Trophoblast cell (in vitro differentiated cells and primary cell): ENCODE data around the gene KIF6.
A peak's percentile ranks its signal among the peaks of the same experiment; 100 is the strongest.

ENCODE experiments used
- DNase-seq, 2 donors: peaks; one replicate each; pipeline ENCODE4 v3.0.0-alpha.2; 2016
- H2AFZ ChIP-seq: 2 replicates; pipeline ENCODE4 v1.6.1; 2013; ENCODE audit warnings: low read length, moderate library complexity, mild to moderate bottlenecking; ENCODE audit not compliant: insufficient read depth, poor library complexity
- H2AK5ac ChIP-seq: 2 replicates; pipeline ENCODE4 v1.6.1; 2013; ENCODE audit warnings: mild to moderate bottlenecking, low read length
- H2BK120ac ChIP-seq: 2 replicates; pipeline ENCODE4 v1.6.1; 2013; ENCODE audit warnings: low read length, mild to moderate bottlenecking, moderate library complexity; ENCODE audit not compliant: insufficient read depth, poor library complexity
- H2BK12ac ChIP-seq: 2 replicates; pipeline ENCODE4 v1.6.1; 2013; ENCODE audit warnings: mild to moderate bottlenecking, low read length, moderate library complexity
- H2BK5ac ChIP-seq: 2 replicates; pipeline ENCODE4 v1.6.1; 2013; ENCODE audit warnings: low read length, low read depth, moderate library complexity, mild to moderate bottlenecking; ENCODE audit not compliant: poor library complexity
- H3K14ac ChIP-seq: 2 replicates; pipeline ENCODE4 v1.6.1; 2013; ENCODE audit warnings: mild to moderate bottlenecking, low read length
- H3K18ac ChIP-seq: 2 replicates; pipeline ENCODE4 v1.6.1; 2013; ENCODE audit warnings: mild to moderate bottlenecking, low read length
- H3K23ac ChIP-seq: 2 replicates; pipeline ENCODE4 v1.6.1; 2013; ENCODE audit warnings: low read length
- H3K27ac ChIP-seq: 2 replicates; pipeline ENCODE4 v1.5.1; 2013; ENCODE audit warnings: low read depth, mild to moderate bottlenecking, inconsistent platforms, low read length, moderate library complexity
- H3K27me3 ChIP-seq: 2 replicates; pipeline ENCODE4 v1.6.1; 2013; ENCODE audit warnings: inconsistent platforms, mild to moderate bottlenecking, low read length, moderate library complexity; ENCODE audit not compliant: insufficient read depth
- H3K36me3 ChIP-seq, 2 experiments: 1 replicate in 1 of 2; 2 replicates in 1 of 2; pipeline ENCODE4 v1.6.1; 2013; ENCODE audit warnings: low read length in 2 of 2, mild to moderate bottlenecking in 2 of 2, moderate library complexity in 1 of 2; ENCODE audit not compliant: insufficient read depth in 2 of 2, control insufficient read depth in 1 of 2
- H3K4ac ChIP-seq: 2 replicates; pipeline ENCODE4 v1.6.1; 2013; ENCODE audit warnings: low read depth, mild to moderate bottlenecking, low read length, moderate library complexity
- H3K4me1 ChIP-seq, 2 experiments: 1 replicate in 1 of 2; 2 replicates in 1 of 2; pipeline ENCODE4 v1.6.1; 2013; ENCODE audit warnings: low read length in 2 of 2, mild to moderate bottlenecking in 2 of 2, moderate library complexity in 1 of 2; ENCODE audit not compliant: insufficient read depth in 2 of 2, control insufficient read depth in 1 of 2
- H3K4me2 ChIP-seq: 2 replicates; pipeline ENCODE4 v1.6.1; 2013; ENCODE audit warnings: inconsistent platforms, mild to moderate bottlenecking, low read length, moderate library complexity
- H3K4me3 ChIP-seq: 2 replicates; pipeline ENCODE4 v1.5.1; 2013; ENCODE audit warnings: mild to moderate bottlenecking, low read depth, low read length, inconsistent platforms
- H3K79me1 ChIP-seq: one replicate; pipeline ENCODE4 v1.6.1; 2013; ENCODE audit warnings: low read length
- H3K79me2 ChIP-seq: 2 replicates; pipeline ENCODE4 v1.6.1; 2013; ENCODE audit warnings: low read length, mild to moderate bottlenecking; ENCODE audit not compliant: control insufficient read depth, insufficient read depth, poor library complexity
- H3K9ac ChIP-seq: 2 replicates; pipeline ENCODE4 v1.6.1; 2013; ENCODE audit warnings: mild to moderate bottlenecking, low read length
- H3K9me3 ChIP-seq: 2 replicates; pipeline ENCODE4 v1.6.1; 2013; ENCODE audit warnings: low read depth, mild to moderate bottlenecking, control low read depth, inconsistent platforms, low read length; ENCODE audit not compliant: insufficient read depth
- H4K12ac ChIP-seq: 2 replicates; pipeline ENCODE4 v1.6.1; 2013; ENCODE audit warnings: low read depth, mild to moderate bottlenecking, low read length, moderate library complexity
- H4K8ac ChIP-seq: 2 replicates; pipeline ENCODE4 v1.6.1; 2013; ENCODE audit warnings: low read depth, mild to moderate bottlenecking, low read length, moderate library complexity
- H4K91ac ChIP-seq: one replicate; pipeline ENCODE4 v1.6.1; 2013; ENCODE audit warnings: low read depth, mild to moderate bottlenecking, low read length, moderate library complexity
- WGBS: extraction: QIAGEN DNeasy Blood & Tissue Kit; methylation state at CpG from one replicate; pipeline ENCODE4 v1.1.7; 2013; ENCODE audit warnings: missing lambda C conversion rate; ENCODE audit not compliant: insufficient read length, insufficient coverage; ENCODE audit errors: extremely low coverage; 5-methylcytosine and 5-hydroxymethylcytosine counted together

KIF6 gene

DNA sequence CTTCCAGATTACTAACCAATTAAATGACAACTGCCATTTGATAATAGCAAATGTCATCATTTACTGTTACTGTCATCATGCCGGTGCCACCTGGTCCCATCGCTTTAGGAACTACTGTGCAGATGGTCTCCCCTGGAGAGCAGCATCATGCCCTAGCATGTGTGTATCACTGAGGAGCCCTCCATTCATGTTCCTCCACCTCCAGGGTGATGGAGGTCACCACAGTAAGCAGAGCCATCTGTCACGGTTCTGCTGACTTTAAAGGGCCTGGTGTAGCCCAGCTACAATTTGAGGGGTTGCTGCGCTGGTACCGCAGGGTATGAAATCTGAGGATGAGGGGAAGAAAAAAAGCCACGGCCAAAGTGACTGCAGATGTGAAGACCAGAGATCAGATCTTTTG lies 283.9 kb downstream of the KIF6 start:
- no peak overlapping the region for H3K4me3 ChIP-seq
- H3K36me3 ChIP-seq: no peaks in the 10 kb centered on the region
- peaks cover 3% of the 10 kb centered on the region for H3K9me3 ChIP-seq
- no peak overlapping the region for H3K4me2 ChIP-seq
- H3K14ac ChIP-seq: no peak overlapping the region
- WGBS: no CpG with 5 or more reads among the region's 6 CpGs
- H3K4ac ChIP-seq: no peak overlapping the region
- no peak overlapping the region for H4K12ac ChIP-seq
- H3K4me1 ChIP-seq: no peaks in the 10 kb centered on the region
- no peak overlapping the region for H2AK5ac ChIP-seq
- no peak overlapping the region for H3K27ac ChIP-seq
- no peaks in the 10 kb centered on the region for H3K79me2 ChIP-seq
- H3K27me3 ChIP-seq: no peaks in the 10 kb centered on the region
- H3K79me1 ChIP-seq: no peaks in the 10 kb centered on the region
- no peak overlapping the region for H2BK12ac ChIP-seq
- H2BK5ac ChIP-seq: no peak overlapping the region
- no peak overlapping the region for H3K23ac ChIP-seq
- no peak overlapping the region for H2AFZ ChIP-seq
- no peak overlapping the region for H3K9ac ChIP-seq
- no peak overlapping the region for H2BK120ac ChIP-seq
- no peak overlapping the region for H4K91ac ChIP-seq
- DNase-seq: no peak
- H3K18ac ChIP-seq: no peak overlapping the region
- H4K8ac ChIP-seq: no peak overlapping the region

DNA sequence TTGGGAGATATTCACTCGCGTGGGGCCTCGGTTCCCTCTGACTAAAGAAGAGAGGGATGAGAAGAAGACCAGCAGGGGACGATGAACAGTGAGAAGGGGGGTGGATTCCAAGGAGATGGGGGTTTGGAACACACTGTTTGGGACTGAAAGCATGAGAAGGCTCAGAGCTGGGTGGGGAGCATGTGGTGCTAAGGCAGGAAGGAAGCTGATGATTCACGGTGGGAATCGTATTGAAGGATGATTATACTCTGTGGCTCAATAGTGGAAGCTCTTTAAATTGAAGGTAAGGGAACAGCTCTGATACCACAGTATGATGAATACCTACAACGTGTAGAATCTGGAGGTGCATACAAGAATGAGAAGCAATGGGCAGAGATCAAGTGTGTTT lies 285.2 kb downstream of the KIF6 start:
- Histone ChIP-seq H2BK12ac (no peak overlapping the region), H3K27me3 (no peaks in the 10 kb centered on the region), H3K4me3 (no peak overlapping the region), H3K23ac (no peak overlapping the region), H3K9me3 (peaks cover 3% of the 10 kb centered on the region), H3K79me2 (no peaks in the 10 kb centered on the region), H4K12ac (no peak overlapping the region), H3K36me3 (no peaks in the 10 kb centered on the region), H3K9ac (no peak overlapping the region), H3K27ac (no peak overlapping the region), H3K4me1 (no peaks in the 10 kb centered on the region), H2AK5ac (no peak overlapping the region), H2AFZ (no peak overlapping the region), H2BK120ac (no peak overlapping the region), H4K91ac (no peak overlapping the region), H3K4ac (no peak overlapping the region), H3K79me1 (no peaks in the 10 kb centered on the region), H3K4me2 (no peak overlapping the region), H3K18ac (no peak overlapping the region), H3K14ac (no peak overlapping the region), H2BK5ac (no peak overlapping the region), H4K8ac (no peak overlapping the region)
- DNase-seq: no peak
- no CpG with 5 or more reads among the region's 7 CpGs for WGBS

DNA sequence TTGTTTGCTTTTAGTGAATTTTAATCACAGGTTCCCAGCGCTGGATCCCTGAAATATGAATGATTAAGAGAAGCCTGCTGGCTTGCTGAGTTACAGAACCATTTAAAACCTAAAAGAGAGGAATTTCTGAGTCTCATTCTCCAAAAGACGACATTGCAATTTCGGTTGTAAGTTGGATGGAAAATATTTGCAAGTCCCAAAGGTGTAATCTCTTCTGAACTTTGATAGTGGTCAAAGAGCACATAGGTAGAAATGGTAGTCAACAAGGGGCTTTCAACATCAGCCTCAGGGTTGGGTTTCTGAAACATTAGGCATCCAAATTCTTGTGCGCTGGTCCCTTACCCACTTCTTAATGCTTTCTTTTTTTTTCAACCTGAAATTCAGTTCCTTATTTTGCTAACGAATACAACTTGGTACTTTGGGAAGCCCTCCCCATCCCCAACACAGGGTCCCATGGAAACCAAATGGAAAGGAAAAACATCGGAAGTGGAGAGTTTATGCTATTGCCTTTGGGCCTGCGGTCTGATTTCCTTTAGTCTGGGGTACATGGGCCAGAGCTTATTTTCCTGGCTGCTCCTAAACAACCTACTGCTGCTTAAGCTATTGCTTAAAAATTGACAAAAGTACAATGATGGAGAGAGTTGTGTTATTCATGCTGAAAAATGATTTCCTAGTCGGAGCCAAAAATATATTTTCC lies 285.7 kb downstream of the KIF6 start:
- Histone ChIP-seq H3K4ac (no peak overlapping the region), H2BK120ac (no peak overlapping the region), H3K27me3 (no peaks in the 10 kb centered on the region), H3K79me1 (no peaks in the 10 kb centered on the region), H3K4me3 (no peak overlapping the region), H3K27ac (no peak overlapping the region), H3K9ac (no peak overlapping the region), H2AK5ac (no peak overlapping the region), H2AFZ (no peak overlapping the region), H4K12ac (no peak overlapping the region), H3K4me2 (no peak overlapping the region), H3K79me2 (no peaks in the 10 kb centered on the region), H2BK5ac (no peak overlapping the region), H3K9me3 (peaks cover 3% of the 10 kb centered on the region), H3K23ac (no peak overlapping the region), H3K36me3 (no peaks in the 10 kb centered on the region), H3K14ac (no peak overlapping the region), H4K91ac (no peak overlapping the region), H3K4me1 (no peaks in the 10 kb centered on the region), H2BK12ac (no peak overlapping the region), H4K8ac (no peak overlapping the region), H3K18ac (no peak overlapping the region)
- WGBS: no CpG with 5 or more reads among the region's 8 CpGs
- DNase-seq: no peak

DNA sequence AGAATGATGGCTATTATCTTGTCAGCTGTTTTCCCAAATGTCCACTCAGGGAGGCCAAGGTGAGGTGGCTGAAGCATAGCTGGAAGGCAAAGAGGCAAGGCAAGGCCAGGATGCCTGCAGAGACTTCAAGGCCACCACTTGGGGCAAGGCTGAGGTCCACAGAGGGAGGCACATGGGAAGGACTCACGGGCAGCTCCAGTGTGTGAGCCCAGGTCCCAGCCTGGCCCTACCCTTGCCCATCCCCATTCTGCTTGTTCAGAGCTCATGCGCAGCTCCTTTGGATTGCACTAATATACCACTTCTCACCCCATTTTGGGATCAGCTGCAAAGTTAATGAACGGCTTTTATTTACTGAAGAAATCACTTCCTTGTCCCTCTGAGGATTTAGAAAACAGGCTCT lies 291.6 kb downstream of the KIF6 start:
- Histone ChIP-seq H2AK5ac (no peak overlapping the region), H3K79me2 (no peaks in the 10 kb centered on the region), H4K12ac (no peak overlapping the region), H3K4me2 (no peak overlapping the region), H2BK120ac (no peak overlapping the region), H3K9ac (no peak overlapping the region), H3K23ac (no peak overlapping the region), H3K9me3 (no peaks in the 10 kb centered on the region), H2AFZ (no peak overlapping the region), H3K36me3 (no peaks in the 10 kb centered on the region), H3K14ac (no peak overlapping the region), H3K27ac (no peak overlapping the region), H4K8ac (no peak overlapping the region), H3K27me3 (no peaks in the 10 kb centered on the region), H3K4ac (no peak overlapping the region), H2BK12ac (peak overlapping the region; percentile 21), H3K79me1 (peaks cover 14% of the 10 kb centered on the region), H4K91ac (no peak overlapping the region), H2BK5ac (no peak overlapping the region), H3K4me1 (peaks cover 9 to 21% of the 10 kb centered on the region in 2 experiments), H3K4me3 (no peak overlapping the region), H3K18ac (no peak overlapping the region)
- no peak for DNase-seq
- no CpG with 5 or more reads among the region's 3 CpGs for WGBS
